ENCODE data around the gene TNRC6B. TPM values are rescaled to one million over a fixed set of nuclear protein-coding genes. Genes with fewer than 3 reads are reported as not detected.
A peak's percentile ranks its signal among the peaks of the same experiment; 100 is the strongest.
"Not testable (repeated sequence)": the region's sequence is repeated elsewhere in the genome, so short reads cannot be mapped to it uniquely, and the experiment has no call there.

The TNRC6B gene
- total RNA-seq, 1 donor from 2014 or later: 26.7 TPM

GRCh38 chr22:40190501-40190900 is 12.8 kb downstream of the TNRC6B start:
- H3K36me3 ChIP-seq (ENCODE audit: control insufficient read depth, insufficient read depth, low read length): no peaks in the 10 kb centered on the region
- no peak for TF ChIP-seq CTCF (IDR thresholded peaks at IDR 0.05; ENCODE audit: insufficient read depth, low read length, poor library complexity, severe bottlenecking)
- DNase-seq (ENCODE audit: low read depth): no peak
- no peak overlapping the region for H3K4me3 ChIP-seq (ENCODE audit: low read depth, low read length)
- H3K27me3 ChIP-seq (ENCODE audit: control insufficient read depth, insufficient read depth, low read length): no peaks in the 10 kb centered on the region

GRCh38 chr22:40193429-40194421 is 16.0 kb downstream of the TNRC6B start:
- Histone ChIP-seq H3K4me3 (ENCODE audit: low read depth, low read length) (no peak overlapping the region), H3K27me3 (ENCODE audit: control insufficient read depth, insufficient read depth, low read length) (no peaks in the 10 kb centered on the region), H3K36me3 (ENCODE audit: control insufficient read depth, insufficient read depth, low read length) (no peaks in the 10 kb centered on the region)
- peak; percentile 41 for TF ChIP-seq CTCF (IDR thresholded peaks at IDR 0.05; ENCODE audit: insufficient read depth, low read length, poor library complexity, severe bottlenecking)
- DNase-seq (ENCODE audit: low read depth): no peak

GRCh38 chr22:40194656-40195055 is 16.9 kb downstream of the TNRC6B start:
- Histone ChIP-seq H3K36me3 (ENCODE audit: control insufficient read depth, insufficient read depth, low read length) (no peaks in the 10 kb centered on the region), H3K27me3 (ENCODE audit: control insufficient read depth, insufficient read depth, low read length) (no peaks in the 10 kb centered on the region), H3K4me3 (ENCODE audit: low read depth, low read length) (no peak overlapping the region)
- no peak for TF ChIP-seq CTCF (IDR thresholded peaks at IDR 0.05; ENCODE audit: insufficient read depth, low read length, poor library complexity, severe bottlenecking)
- no peak for DNase-seq (ENCODE audit: low read depth)

- H3K36me3 ChIP-seq (ENCODE audit: control insufficient read depth, insufficient read depth, low read length): no peaks in the 10 kb centered on the region
- peak; percentile 87 for DNase-seq (ENCODE audit: low read depth)
- no peaks in the 10 kb centered on the region for H3K27me3 ChIP-seq (ENCODE audit: control insufficient read depth, insufficient read depth, low read length)
- no peak overlapping the region for H3K4me3 ChIP-seq (ENCODE audit: low read depth, low read length)
- TF ChIP-seq CTCF (IDR thresholded peaks at IDR 0.05; ENCODE audit: insufficient read depth, low read length, poor library complexity, severe bottlenecking): no peak
These were observed 19.1 kb downstream of the TNRC6B start for GRCh38 chr22:40196628-40197360.

- not testable (repeated sequence) for DNase-seq (ENCODE audit: low read depth); H3K4me3 ChIP-seq (ENCODE audit: low read depth, low read length); H3K36me3 ChIP-seq (ENCODE audit: control insufficient read depth, insufficient read depth, low read length); H3K27me3 ChIP-seq (ENCODE audit: control insufficient read depth, insufficient read depth, low read length)
These were observed 19.7 kb downstream of the TNRC6B start for GRCh38 chr22:40197421-40197820.

- H3K36me3 ChIP-seq (ENCODE audit: control insufficient read depth, insufficient read depth, low read length): no peaks in the 10 kb centered on the region
- no peak for TF ChIP-seq CTCF (IDR thresholded peaks at IDR 0.05; ENCODE audit: insufficient read depth, low read length, poor library complexity, severe bottlenecking)
- no peaks in the 10 kb centered on the region for H3K27me3 ChIP-seq (ENCODE audit: control insufficient read depth, insufficient read depth, low read length)
- no peak overlapping the region for H3K4me3 ChIP-seq (ENCODE audit: low read depth, low read length)
- no peak for DNase-seq (ENCODE audit: low read depth)
These were observed 21.0 kb downstream of the TNRC6B start for GRCh38 chr22:40198733-40199132.
